Karpas-422 (cell line): ENCODE data around the gene INPP5E. TPM values are rescaled to one million over a fixed set of nuclear protein-coding genes. Genes with fewer than 3 reads are reported as not detected.

Experiments
- DNase-seq: peaks from one replicate; pipeline ENCODE4 v3.0.0-alpha.2; 2015
- H2AFZ ChIP-seq: fragments of 200-600 bp; sonication (generic); 2 replicates; pipeline ENCODE4 v1.6.1; 2014; ENCODE audit warnings: antibody characterized with exemption, low read length, mixed read lengths
- H3K27ac ChIP-seq: fragments of 200-600 bp; sonication (generic); 2 replicates; pipeline ENCODE4 v1.5.1; 2014; ENCODE audit warnings: mild to moderate bottlenecking, low read length, moderate library complexity
- H3K27me3 ChIP-seq: fragments of 200-600 bp; sonication (generic); 2 replicates; pipeline ENCODE4 v1.6.1; 2014; ENCODE audit warnings: low read length, mixed read lengths
- H3K36me3 ChIP-seq: fragments of 200-600 bp; sonication (generic); 2 replicates; pipeline ENCODE4 v1.6.1; 2014; ENCODE audit warnings: low read length, mixed read lengths; ENCODE audit not compliant: insufficient read depth
- H3K4me1 ChIP-seq: fragments of 200-600 bp; sonication (generic); 2 replicates; pipeline ENCODE4 v1.6.1; 2014; ENCODE audit warnings: mild to moderate bottlenecking, low read length, mixed read lengths
- H3K4me2 ChIP-seq: fragments of 200-600 bp; sonication (generic); 2 replicates; pipeline ENCODE4 v1.6.1; 2014; ENCODE audit warnings: low read length, low read depth, mild to moderate bottlenecking; ENCODE audit not compliant: poor library complexity, severe bottlenecking
- H3K4me3 ChIP-seq: fragments of 200-600 bp; sonication (generic); 2 replicates; pipeline ENCODE4 v1.5.1; 2014; ENCODE audit warnings: mild to moderate bottlenecking, antibody characterized with exemption, low read length, mixed read lengths
- H3K79me2 ChIP-seq: fragments of 200-600 bp; sonication (generic); 2 replicates; pipeline ENCODE4 v1.6.1; 2014; ENCODE audit warnings: mild to moderate bottlenecking, low read length, mixed read lengths
- H3K9ac ChIP-seq: fragments of 200-600 bp; sonication (generic); 2 replicates; pipeline ENCODE4 v1.6.0; 2014; ENCODE audit warnings: low read length
- H3K9me2 ChIP-seq: fragments of 200-600 bp; sonication (generic), shearing (Covaris generic); replicated peaks from 2 replicates; pipeline ENCODE4 v1.6.0; 2014; ENCODE audit warnings: mild to moderate bottlenecking, low read length, moderate library complexity; ENCODE audit not compliant: insufficient read depth
- H3K9me3 ChIP-seq: fragments of 300-700, 200-600 bp; sonication (generic); 2 replicates; pipeline ENCODE4 v1.6.1; 2014; ENCODE audit warnings: low read length, mixed read lengths
- H4K20me1 ChIP-seq: fragments of 200-600 bp; sonication (generic); 2 replicates; pipeline ENCODE4 v1.6.1; 2014; ENCODE audit warnings: mild to moderate bottlenecking, antibody characterized with exemption, low read length, low read depth; ENCODE audit not compliant: insufficient read depth
- total RNA-seq: library from RNA; depleted of rRNA; stranded (reverse); fragments of >200 nt; shearing (Covaris generic); gene quantifications from 2 replicates; pipeline ENCODE4 v1.2.3, GENCODE V29; 2014; ENCODE audit warnings: low replicate concordance

Gene INPP5E
- total RNA-seq, 1 experiment from 2014 or later = 8.0 TPM

DNA sequence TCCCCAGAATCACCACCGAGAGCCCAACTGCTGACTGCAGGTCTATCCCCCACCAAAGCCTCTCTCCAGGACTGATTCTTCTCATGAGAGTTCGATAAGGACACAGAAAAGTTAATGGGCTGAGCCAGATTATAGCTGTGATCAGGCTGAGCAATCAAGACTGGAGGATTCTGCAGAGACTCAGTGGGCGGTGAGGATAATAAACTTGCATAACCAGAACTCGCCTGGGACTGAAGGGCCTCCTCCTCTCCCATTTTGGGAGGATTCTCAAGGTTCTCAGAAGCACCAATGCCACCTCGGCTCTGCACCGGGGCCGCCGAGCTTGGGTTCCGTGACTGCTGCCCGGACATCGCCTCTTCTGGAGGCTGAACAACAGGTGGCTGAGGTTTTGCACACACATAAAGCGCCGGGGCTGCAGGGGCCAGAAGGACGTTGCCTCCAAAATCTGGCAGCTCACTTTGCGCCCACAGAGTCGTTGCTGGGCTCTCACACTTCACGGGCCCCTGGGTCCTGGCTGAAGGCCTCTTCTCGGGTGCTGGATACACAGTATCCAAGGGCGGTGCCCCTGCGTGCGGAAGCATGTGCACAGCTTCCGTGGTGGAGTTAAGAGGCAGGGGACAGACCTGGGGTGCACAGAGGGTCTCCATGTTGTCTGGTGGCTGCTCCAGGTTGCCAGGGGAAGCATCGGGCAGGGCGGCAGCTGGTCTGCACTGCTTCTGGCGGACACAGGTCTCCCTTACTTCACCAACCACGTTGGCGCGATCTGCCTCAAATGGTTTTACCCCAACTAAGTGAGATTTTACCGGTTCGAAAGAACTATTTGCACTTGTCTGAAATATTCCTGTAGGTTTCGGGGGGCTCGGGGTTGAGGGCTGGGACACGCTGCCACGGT, 35.6 kb upstream of the INPP5E start:
- H3K9ac ChIP-seq = no peak overlapping the region
- H3K27me3 ChIP-seq = no peaks in the 10 kb centered on the region
- no peak overlapping the region for H2AFZ ChIP-seq
- peaks cover 28% of the 10 kb centered on the region for H3K36me3 ChIP-seq
- H3K4me1 ChIP-seq = no peaks in the 10 kb centered on the region
- no peak overlapping the region for H3K4me3 ChIP-seq
- H4K20me1 ChIP-seq = peaks cover 25% of the 10 kb centered on the region; the same call in 1 of the 2 replicates
- no peak overlapping the region for H3K4me2 ChIP-seq
- peaks cover 52% of the 10 kb centered on the region for H3K79me2 ChIP-seq
- no peak overlapping the region for H3K27ac ChIP-seq
- H3K9me3 ChIP-seq = no peaks in the 10 kb centered on the region
- H3K9me2 ChIP-seq = no peaks in the 10 kb centered on the region
- DNase-seq = no peak

DNA sequence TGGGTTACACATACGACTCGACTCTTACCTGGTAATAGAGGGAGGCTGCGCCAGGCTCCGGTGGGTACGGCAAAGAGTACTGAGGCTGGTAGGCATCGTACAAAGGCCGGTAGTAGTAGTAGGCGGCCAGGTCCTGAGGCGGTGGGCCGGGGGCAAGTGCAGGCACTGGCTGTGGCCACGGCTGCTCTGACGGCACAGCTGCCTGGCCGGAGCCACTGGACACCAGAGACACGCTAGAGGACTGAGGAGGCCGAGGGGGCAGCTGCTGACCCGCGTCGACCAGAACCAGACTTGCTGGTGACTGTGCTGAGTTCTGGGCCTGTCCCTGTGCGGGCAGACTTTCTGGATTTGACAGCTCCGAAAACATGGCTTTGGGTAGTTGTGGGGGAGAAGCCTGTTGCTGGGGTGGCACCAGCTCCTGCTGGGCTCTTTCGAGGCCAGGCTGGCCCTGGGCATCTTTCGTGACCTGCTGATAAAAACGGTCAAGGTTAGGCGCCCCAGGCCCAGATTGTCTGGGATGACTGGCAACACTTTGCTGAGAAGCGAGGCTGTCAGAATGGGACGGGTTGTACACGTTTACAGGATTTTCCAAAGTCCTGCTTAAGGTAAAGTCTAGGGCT, 34.5 kb upstream of the INPP5E start:
- Histone ChIP-seq H3K4me1 (peaks cover 2% of the 10 kb centered on the region), H3K27ac (no peak overlapping the region), H2AFZ (no peak overlapping the region), H3K27me3 (no peaks in the 10 kb centered on the region), H3K79me2 (peaks cover 46% of the 10 kb centered on the region), H3K36me3 (peaks cover 28% of the 10 kb centered on the region), H3K4me3 (no peak overlapping the region), H3K9me3 (no peaks in the 10 kb centered on the region), H3K4me2 (no peak overlapping the region), H3K9ac (no peak overlapping the region), H4K20me1 (peaks cover 30% of the 10 kb centered on the region; the same call in 1 of the 2 replicates), H3K9me2 (no peaks in the 10 kb centered on the region)
- no peak for DNase-seq

DNA sequence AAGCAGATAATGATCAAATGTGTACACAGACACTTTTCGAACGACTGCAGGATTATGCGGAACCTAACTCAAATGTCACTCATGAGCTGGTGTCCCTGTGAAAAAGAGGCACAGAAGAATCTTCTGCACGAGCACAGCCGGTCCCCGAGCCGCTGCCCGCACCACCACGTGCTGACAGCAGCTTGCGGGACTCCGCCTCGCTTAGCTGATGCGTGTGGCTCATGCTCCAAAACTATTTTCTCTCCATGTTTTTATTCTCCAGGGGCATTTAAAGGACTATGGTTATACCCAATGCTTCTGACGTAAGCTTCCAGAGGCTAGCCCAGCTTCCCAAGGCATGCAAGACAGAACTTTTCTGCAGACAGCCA, 33.7 kb upstream of the INPP5E start:
- Histone ChIP-seq H3K9ac (no peak overlapping the region), H3K79me2 (peaks cover 38% of the 10 kb centered on the region), H3K9me2 (no peaks in the 10 kb centered on the region), H3K4me1 (peaks cover 10% of the 10 kb centered on the region), H3K9me3 (no peaks in the 10 kb centered on the region), H4K20me1 (peaks cover 35% of the 10 kb centered on the region; the same call in 1 of the 2 replicates), H3K27ac (no peak overlapping the region), H3K27me3 (no peaks in the 10 kb centered on the region), H3K36me3 (peaks cover 28% of the 10 kb centered on the region), H3K4me3 (no peak overlapping the region), H2AFZ (no peak overlapping the region), H3K4me2 (no peak overlapping the region)
- no peak for DNase-seq

- no peak overlapping the region for H3K4me2 ChIP-seq
- no peaks in the 10 kb centered on the region for H3K27me3 ChIP-seq
- DNase-seq = no peak
- no peak overlapping the region for H3K4me3 ChIP-seq
- no peak overlapping the region for H3K9ac ChIP-seq
- no peaks in the 10 kb centered on the region for H3K9me3 ChIP-seq
- H3K36me3 ChIP-seq = peaks cover 30% of the 10 kb centered on the region
- H3K27ac ChIP-seq = no peak overlapping the region
- peaks cover 32% of the 10 kb centered on the region for H3K79me2 ChIP-seq
- no peak overlapping the region for H2AFZ ChIP-seq
- no peaks in the 10 kb centered on the region for H3K9me2 ChIP-seq
- H3K4me1 ChIP-seq = peaks cover 15% of the 10 kb centered on the region
- peaks cover 39% of the 10 kb centered on the region; the same call in 1 of the 2 replicates for H4K20me1 ChIP-seq
Observed at GRCh38 chr9:136472640-136473353, 33.2 kb upstream of the INPP5E start.

DNA sequence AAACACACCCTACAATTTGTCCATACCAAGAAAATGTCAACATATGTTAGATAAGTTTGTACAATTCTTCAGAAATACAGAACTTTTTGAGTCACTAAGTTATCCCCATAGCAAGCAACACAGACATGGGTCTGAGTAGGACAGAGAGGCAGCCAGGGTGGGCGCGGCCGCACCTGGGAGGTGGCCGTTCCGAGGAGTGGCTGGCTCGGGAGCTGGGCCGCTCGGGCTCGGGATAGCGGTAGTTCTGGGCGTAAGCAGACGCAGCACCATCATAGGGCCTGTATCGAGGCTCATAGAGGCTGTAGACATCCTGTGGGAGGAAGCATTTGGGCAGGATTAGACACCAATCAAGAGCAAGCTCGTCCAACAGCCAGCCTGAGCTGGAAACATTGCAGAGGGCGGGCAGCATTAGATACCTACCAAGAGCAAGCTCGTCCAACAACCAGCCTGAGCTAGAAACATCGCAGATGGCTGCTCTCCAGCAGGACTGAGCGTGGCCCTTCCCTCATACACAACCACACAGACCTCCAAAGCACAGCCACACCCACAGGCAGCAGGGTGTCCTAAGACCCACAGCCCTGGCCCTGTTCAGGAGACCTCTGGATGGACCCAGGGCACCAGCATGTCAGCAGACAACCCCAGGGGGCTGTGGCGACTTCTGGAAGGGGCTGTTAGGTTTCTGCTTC, 32.3 kb upstream of the INPP5E start:
- Histone ChIP-seq H3K9me3 (no peaks in the 10 kb centered on the region), H3K79me2 (peaks cover 27% of the 10 kb centered on the region), H3K36me3 (peaks cover 25% of the 10 kb centered on the region; the same call in 1 of the 2 replicates), H4K20me1 (peaks cover 43% of the 10 kb centered on the region), H3K27me3 (no peaks in the 10 kb centered on the region), H3K4me2 (no peak overlapping the region), H3K4me3 (no peak overlapping the region), H2AFZ (no peak overlapping the region), H3K4me1 (peaks cover 23% of the 10 kb centered on the region), H3K27ac (no peak overlapping the region), H3K9ac (no peak overlapping the region), H3K9me2 (no peaks in the 10 kb centered on the region)
- DNase-seq = no peak

DNA sequence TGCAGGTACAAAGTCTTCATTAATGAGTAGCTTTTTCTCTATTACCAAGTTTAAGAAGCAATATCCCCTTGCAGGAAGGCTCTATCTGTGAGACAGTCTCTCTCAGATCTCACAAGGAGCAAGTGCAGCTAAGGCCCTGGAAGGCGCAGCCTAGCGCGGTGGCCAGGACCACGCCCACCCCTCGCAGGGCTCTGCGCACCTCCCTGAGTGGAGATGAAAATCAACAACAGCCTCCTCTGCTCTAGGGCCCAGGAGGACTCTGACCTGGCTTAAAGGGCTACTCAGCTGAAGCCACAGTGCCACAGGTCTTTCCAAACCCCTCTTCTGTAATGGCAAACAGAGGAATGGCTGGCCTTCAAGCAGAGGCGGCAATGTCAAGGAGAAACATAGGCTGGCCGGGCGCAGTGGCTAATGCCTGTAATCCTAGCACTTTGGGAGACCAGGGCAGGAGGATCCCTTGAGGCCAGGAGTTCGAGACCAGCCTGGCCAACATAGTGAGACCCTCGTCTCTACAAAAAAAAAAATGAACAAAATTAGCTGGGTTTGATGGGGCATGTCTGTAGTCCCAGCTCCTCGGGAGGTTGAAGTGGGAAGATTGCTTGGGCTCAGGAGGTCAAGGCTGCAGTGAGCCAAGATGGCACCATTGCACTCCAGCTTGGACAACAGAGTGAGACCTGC, 31.3 kb upstream of the INPP5E start:
- DNase-seq = no peak
- Histone ChIP-seq H3K4me1 (peaks cover 26% of the 10 kb centered on the region), H3K79me2 (peaks cover 24% of the 10 kb centered on the region), H3K27ac (no peak overlapping the region), H3K36me3 (peaks cover 21% of the 10 kb centered on the region), H3K9me2 (no peaks in the 10 kb centered on the region), H3K9me3 (no peaks in the 10 kb centered on the region), H3K9ac (no peak overlapping the region), H3K27me3 (no peaks in the 10 kb centered on the region), H3K4me2 (no peak overlapping the region), H2AFZ (no peak overlapping the region), H4K20me1 (peaks cover 52% of the 10 kb centered on the region), H3K4me3 (no peak overlapping the region)

- no peak overlapping the region for H3K4me3 ChIP-seq
- peaks cover 52% of the 10 kb centered on the region for H4K20me1 ChIP-seq
- peaks cover 21% of the 10 kb centered on the region for H3K36me3 ChIP-seq
- H3K4me2 ChIP-seq = no peak overlapping the region
- DNase-seq = no peak
- H3K79me2 ChIP-seq = peaks cover 24% of the 10 kb centered on the region
- no peaks in the 10 kb centered on the region for H3K27me3 ChIP-seq
- H2AFZ ChIP-seq = no peak overlapping the region
- no peaks in the 10 kb centered on the region for H3K9me3 ChIP-seq
- no peak overlapping the region for H3K9ac ChIP-seq
- H3K9me2 ChIP-seq = no peaks in the 10 kb centered on the region
- H3K27ac ChIP-seq = no peak overlapping the region
- H3K4me1 ChIP-seq = peaks cover 26% of the 10 kb centered on the region
Observed at GRCh38 chr9:136470356-136470755, 30.7 kb upstream of the INPP5E start.
